Brain microvascular endothelial cell (primary cell): ENCODE results near the gene STAG1.
"Not testable (repeated sequence)": the region's sequence is repeated elsewhere in the genome, so short reads cannot be mapped to it uniquely, and the experiment has no call there.

Source experiments
- DNase-seq: peaks from one replicate; pipeline ENCODE4 v3.0.0-alpha.2; 2020
- H3K27ac ChIP-seq: fragments of 250-450 bp; sonication (Bioruptor Pico); 2 replicates; pipeline ENCODE4 v1.5.1; 2020; ENCODE audit warnings: mild to moderate bottlenecking, moderate library complexity
- H3K27me3 ChIP-seq: fragments of 250-450 bp; sonication (Bioruptor Pico); replicated peaks from 2 replicates; pipeline ENCODE4 v1.5.1; 2020; ENCODE audit warnings: mild to moderate bottlenecking
- H3K36me3 ChIP-seq: fragments of 250-450 bp; sonication (Bioruptor Pico); replicated peaks from 2 replicates; pipeline ENCODE4 v1.5.1; 2020; ENCODE audit warnings: mild to moderate bottlenecking
- H3K4me3 ChIP-seq: 2 replicates; pipeline ENCODE4 v1.5.1; 2011; ENCODE audit warnings: low read depth, mild to moderate bottlenecking, control low read depth, low read length, moderate library complexity
- CTCF ChIP-seq: IDR thresholded peaks from 2 replicates; pipeline ENCODE4 v1.5.1; 2011; ENCODE audit warnings: low read depth, mild to moderate bottlenecking, moderate library complexity, low read length, control low read depth, inconsistent platforms; ENCODE audit errors: missing control alignments
- in situ Hi-C: cut with HindIII; loops from 2 replicates; pipeline ENCODE4 v1.10.0; 2017; ENCODE audit warnings: low sequenced_read_pairs, low pct_ligation_motif_present

Gene STAG1

GRCh38 chr3:136584728-136585127 lies 167.4 kb downstream of the STAG1 start:
- H3K4me3 ChIP-seq: no peak overlapping the region
- H3K27ac ChIP-seq: no peak overlapping the region
- TF ChIP-seq CTCF: no peak
- no peaks in the 10 kb centered on the region for H3K36me3 ChIP-seq
- DNase-seq: no peak
- in situ Hi-C loops: no loop called here
- no peaks in the 10 kb centered on the region for H3K27me3 ChIP-seq

- in situ Hi-C loops: no loop called here
- H3K36me3 ChIP-seq: no peaks in the 10 kb centered on the region
- H3K27ac ChIP-seq: no peak overlapping the region
- H3K4me3 ChIP-seq: no peak overlapping the region
- no peak for TF ChIP-seq CTCF
- H3K27me3 ChIP-seq: no peaks in the 10 kb centered on the region
- no peak for DNase-seq
Measured at GRCh38 chr3:136583823-136584222, 168.4 kb downstream of the STAG1 start.

- Histone ChIP-seq H3K27me3 (no peaks in the 10 kb centered on the region), H3K36me3 (no peaks in the 10 kb centered on the region), H3K27ac (no peak overlapping the region), H3K4me3 (no peak overlapping the region)
- DNase-seq: no peak
- in situ Hi-C loops: no loop called here
- no peak for TF ChIP-seq CTCF
Measured at GRCh38 chr3:136577791-136578190, 174.4 kb downstream of the STAG1 start.

- no peak overlapping the region for H3K4me3 ChIP-seq
- no peak for TF ChIP-seq CTCF
- H3K27me3 ChIP-seq: no peaks in the 10 kb centered on the region
- no peak overlapping the region for H3K27ac ChIP-seq
- no peak for DNase-seq
- in situ Hi-C loops: no loop called here
- no peaks in the 10 kb centered on the region for H3K36me3 ChIP-seq
Measured at GRCh38 chr3:136576279-136577009, 175.7 kb downstream of the STAG1 start.

DNA sequence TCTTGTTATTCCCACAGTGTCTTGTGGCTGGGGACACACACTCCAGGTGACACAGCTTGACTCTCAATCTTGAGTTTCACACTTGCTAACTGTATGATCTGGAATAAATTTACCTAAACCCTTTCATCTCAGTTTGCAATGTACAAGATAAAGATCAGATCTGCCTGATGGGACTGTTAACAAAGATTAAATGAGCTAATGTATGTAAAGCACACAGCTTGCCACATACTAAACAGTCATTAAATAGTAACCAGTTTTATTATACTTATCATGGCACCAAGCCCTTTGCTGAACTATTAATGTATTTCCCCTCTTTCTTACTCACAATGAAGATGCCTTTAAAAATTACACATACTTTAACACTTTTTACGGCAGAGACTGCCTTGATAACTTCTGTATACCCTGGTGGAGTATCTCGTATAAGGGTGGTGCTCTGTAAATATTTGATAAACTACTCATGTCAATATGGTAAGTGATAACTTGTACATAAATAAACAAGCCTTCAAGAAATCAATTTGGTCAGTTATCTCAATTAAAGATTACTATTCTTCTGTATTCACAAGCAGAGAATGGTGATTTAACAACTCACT lies 184.5 kb downstream of the STAG1 start:
- no peak for DNase-seq

GRCh38 chr3:136564962-136565361 lies 187.2 kb downstream of the STAG1 start:
- H3K27me3 ChIP-seq, H3K36me3 ChIP-seq, in situ Hi-C loops, DNase-seq, H3K27ac ChIP-seq, H3K4me3 ChIP-seq: not testable (repeated sequence)

More for the DNA sequence above, 184.5 kb downstream of the STAG1 start:
- H3K36me3 ChIP-seq: no peaks in the 10 kb centered on the region
- in situ Hi-C loops: no loop called here
- H3K27me3 ChIP-seq: no peaks in the 10 kb centered on the region
- no peak overlapping the region for H3K4me3 ChIP-seq
- TF ChIP-seq CTCF: no peak
- H3K27ac ChIP-seq: no peak overlapping the region
